Keratinocyte (primary cell): Measurements from ENCODE around the gene RAB27B. TPM values are rescaled to one million over a fixed set of nuclear protein-coding genes. Genes with fewer than 3 reads are reported as not detected.

ENCODE experiments used
- DNase-seq: peaks from one replicate; pipeline ENCODE4 v3.0.0-alpha.2; 2011; ENCODE audit warnings: low read depth, missing footprints, low spot score
- FAIRE-seq: peaks from 2 replicates; lab custom pipeline; 2011; peaks lifted over from hg19 to GRCh38; lab: Jason Lieb, UNC
- H2AFZ ChIP-seq: 2 replicates; pipeline ENCODE4 v1.6.0; 2012; ENCODE audit warnings: low read length, control low read depth, inconsistent platforms; ENCODE audit not compliant: control insufficient read depth
- H3K27ac ChIP-seq: 2 replicates; pipeline ENCODE4 v1.5.1; 2011; ENCODE audit warnings: low read length; ENCODE audit not compliant: control insufficient read depth, insufficient read depth
- H3K27me3 ChIP-seq: 3 replicates; pipeline ENCODE4 v1.6.0; 2011; ENCODE audit warnings: low read length; ENCODE audit not compliant: control insufficient read depth, insufficient read depth; ENCODE audit errors: extremely low read depth
- H3K36me3 ChIP-seq, 2 experiments: 2 replicates in 1 of 2; 3 replicates in 1 of 2; pipeline ENCODE4 v1.5.1; 2011; ENCODE audit warnings: low read length in 2 of 2, mild to moderate bottlenecking in 1 of 2; ENCODE audit not compliant: control insufficient read depth in 2 of 2, insufficient read depth in 2 of 2; ENCODE audit errors: extremely low read depth in 1 of 2
- H3K4me1 ChIP-seq: 3 replicates; pipeline ENCODE4 v1.5.1; 2011; ENCODE audit warnings: low read length; ENCODE audit not compliant: control insufficient read depth, insufficient read depth; ENCODE audit errors: extremely low read depth
- H3K4me2 ChIP-seq: 3 replicates; pipeline ENCODE4 v1.6.0; 2011; ENCODE audit warnings: low read depth, low read length; ENCODE audit not compliant: control insufficient read depth, insufficient read depth; ENCODE audit errors: extremely low read depth
- H3K4me3 ChIP-seq, 3 experiments: fragments of 200-600 bp in 1 of 3; sonication (generic) in 1 of 3; 2 replicates in 2 of 3; 3 replicates in 1 of 3; pipeline ENCODE4 v1.5.1; 2011 to 2016; ENCODE audit warnings: low read length in 3 of 3, mild to moderate bottlenecking in 3 of 3, control low read depth in 2 of 3, inconsistent platforms in 1 of 3, low read depth in 1 of 3, mixed read lengths in 1 of 3, mixed run types in 1 of 3, moderate library complexity in 1 of 3; ENCODE audit not compliant: control insufficient read depth in 2 of 3, insufficient read depth in 2 of 3; ENCODE audit errors: extremely low read depth in 1 of 3
- H3K79me2 ChIP-seq: 2 replicates; pipeline ENCODE4 v1.6.0; 2012; ENCODE audit warnings: low read length; ENCODE audit not compliant: control insufficient read depth, insufficient read depth
- H3K9ac ChIP-seq: 3 replicates; pipeline ENCODE4 v1.6.0; 2011; ENCODE audit warnings: low read length; ENCODE audit not compliant: control insufficient read depth, insufficient read depth; ENCODE audit errors: extremely low read depth
- H3K9me1 ChIP-seq: 3 replicates; pipeline ENCODE4 v1.6.0; 2011; ENCODE audit warnings: low read length; ENCODE audit not compliant: control insufficient read depth, insufficient read depth; ENCODE audit errors: extremely low read depth
- H3K9me3 ChIP-seq: 2 replicates; pipeline ENCODE4 v1.5.1; 2012; ENCODE audit warnings: low read depth, low read length; ENCODE audit not compliant: control insufficient read depth
- H4K20me1 ChIP-seq: 3 replicates; pipeline ENCODE4 v1.6.0; 2011; ENCODE audit warnings: low read length; ENCODE audit not compliant: control insufficient read depth, insufficient read depth; ENCODE audit errors: extremely low read depth
- CTCF ChIP-seq, 3 experiments: IDR thresholded peaks in 1 of 3; conservative IDR thresholded peaks in 1 of 3; optimal IDR thresholded peaks in 1 of 3; 2 replicates in 2 of 3; 3 replicates in 1 of 3; pipeline versions ENCODE3 to v1.5.1; 2011; ENCODE audit warnings: low read length in 3 of 3, mild to moderate bottlenecking in 3 of 3, moderate library complexity in 2 of 3, control low read depth in 1 of 3, inconsistent platforms in 1 of 3; ENCODE audit not compliant: insufficient read depth in 2 of 3; ENCODE audit errors: extremely low read depth in 1 of 3
- EZH2 ChIP-seq: IDR thresholded peaks from one replicate; pipeline ENCODE4 v1.6.1; 2012; ENCODE audit warnings: inconsistent platforms, mild to moderate bottlenecking, low read length, moderate library complexity
- dilution Hi-C: fragments of 300-500 bp; cut with MboI; formaldehyde crosslinking; loops from one replicate; pipeline ENCODE4 v1.7.0; 2020; ENCODE audit warnings: low sequenced_read_pairs; ENCODE audit not compliant: extremely low pct_ligation_motif_present
- polyA plus RNA-seq, 5 experiments: library from polyadenylated mRNA; depleted of rRNA in 3 of 5; stranded (reverse) in 3 of 5; stranded (forward) in 1 of 5; unstranded in 1 of 5; fragments of >200 nt; gene quantifications; 1 replicate in 1 of 5; 2 replicates in 3 of 5; 3 replicates in 1 of 5; pipeline versions ENCODE4 v1.2.1 to v1.2.3, GENCODE V29; 2011 to 2012; ENCODE audit warnings: missing spikeins in 2 of 5, low read depth in 1 of 5, low replicate concordance in 1 of 5

RAB27B gene
- polyA plus RNA-seq, 1 donor (not counting 4 experiments of a cell fraction or from before 2014, with no cell fraction given) = 4.2 TPM

GRCh38 chr18:54801374-54801773 is 26.9 kb upstream of the RAB27B start:
- Histone ChIP-seq H3K4me3 (no peak overlapping the region), H3K4me1 (peaks cover 2% of the 10 kb centered on the region), H3K9me1 (no peaks in the 10 kb centered on the region), H3K9ac (no peak overlapping the region), H3K27me3 (no peaks in the 10 kb centered on the region), H3K9me3 (no peaks in the 10 kb centered on the region), H2AFZ (no peak overlapping the region), H3K27ac (no peak overlapping the region), H3K79me2 (no peaks in the 10 kb centered on the region), H4K20me1 (no peaks in the 10 kb centered on the region), H3K36me3 (no peaks in the 10 kb centered on the region), H3K4me2 (no peak overlapping the region)
- DNase-seq (no peak), FAIRE-seq (no peak)
- dilution Hi-C loops = no loop called here
- TF ChIP-seq EZH2 = no peak
- TF ChIP-seq CTCF (optimal IDR thresholded peaks at IDR 0.05 in 1 of 3, IDR thresholded peaks at IDR 0.05 in 1 of 3, conservative IDR thresholded peaks at IDR 0.05 in 1 of 3; ENCODE audit: extremely low read depth in 1 of 3, insufficient read depth in 2 of 3, low read length in 3 of 3) = no peak

- TF ChIP-seq EZH2 = no peak
- TF ChIP-seq CTCF (optimal IDR thresholded peaks at IDR 0.05 in 1 of 3, IDR thresholded peaks at IDR 0.05 in 1 of 3, conservative IDR thresholded peaks at IDR 0.05 in 1 of 3; ENCODE audit: extremely low read depth in 1 of 3, insufficient read depth in 2 of 3, low read length in 3 of 3) = no peak
- Histone ChIP-seq H3K9me1 (no peaks in the 10 kb centered on the region), H3K36me3 (no peaks in the 10 kb centered on the region), H3K27me3 (no peaks in the 10 kb centered on the region), H3K9me3 (no peaks in the 10 kb centered on the region), H2AFZ (no peak overlapping the region), H4K20me1 (no peaks in the 10 kb centered on the region), H3K4me1 (peaks cover 6% of the 10 kb centered on the region), H3K79me2 (no peaks in the 10 kb centered on the region), H3K4me3 (no peak overlapping the region), H3K4me2 (no peak overlapping the region), H3K27ac (no peak overlapping the region), H3K9ac (no peak overlapping the region)
- no peak for DNase-seq
- no peak for FAIRE-seq
- dilution Hi-C loops = no loop called here
These were observed 26.1 kb upstream of the RAB27B start for GRCh38 chr18:54802178-54802577.
